Fibroblast of mammary gland (primary cell): ENCODE measurements around the gene KCNMA1.
A peak's percentile ranks its signal among the peaks of the same experiment; 100 is the strongest.

ENCODE experiments used
- DNase-seq: peaks from one replicate; pipeline ENCODE4 v3.0.0-alpha.2; 2010; ENCODE audit warnings: low read depth
- H3K4me3 ChIP-seq: 2 replicates; pipeline ENCODE4 v1.5.1; 2011; ENCODE audit warnings: low read depth, mild to moderate bottlenecking, low read length, moderate library complexity; ENCODE audit not compliant: control insufficient read depth
- TF ChIP-seq, protein P1 (sequence below): conservative IDR thresholded peaks from 2 replicates; pipeline ENCODE4 v1.5.1; 2011; ENCODE audit warnings: low read depth, low read length, inconsistent platforms; ENCODE audit not compliant: control insufficient read depth, insufficient read depth

KCNMA1 gene

GRCh38 chr10:77606751-77607150 lies 30.9 kb downstream of the KCNMA1 start:
- DNase-seq, result no peak
- no peak overlapping the region for H3K4me3 ChIP-seq
- TF ChIP-seq, protein P1, sequence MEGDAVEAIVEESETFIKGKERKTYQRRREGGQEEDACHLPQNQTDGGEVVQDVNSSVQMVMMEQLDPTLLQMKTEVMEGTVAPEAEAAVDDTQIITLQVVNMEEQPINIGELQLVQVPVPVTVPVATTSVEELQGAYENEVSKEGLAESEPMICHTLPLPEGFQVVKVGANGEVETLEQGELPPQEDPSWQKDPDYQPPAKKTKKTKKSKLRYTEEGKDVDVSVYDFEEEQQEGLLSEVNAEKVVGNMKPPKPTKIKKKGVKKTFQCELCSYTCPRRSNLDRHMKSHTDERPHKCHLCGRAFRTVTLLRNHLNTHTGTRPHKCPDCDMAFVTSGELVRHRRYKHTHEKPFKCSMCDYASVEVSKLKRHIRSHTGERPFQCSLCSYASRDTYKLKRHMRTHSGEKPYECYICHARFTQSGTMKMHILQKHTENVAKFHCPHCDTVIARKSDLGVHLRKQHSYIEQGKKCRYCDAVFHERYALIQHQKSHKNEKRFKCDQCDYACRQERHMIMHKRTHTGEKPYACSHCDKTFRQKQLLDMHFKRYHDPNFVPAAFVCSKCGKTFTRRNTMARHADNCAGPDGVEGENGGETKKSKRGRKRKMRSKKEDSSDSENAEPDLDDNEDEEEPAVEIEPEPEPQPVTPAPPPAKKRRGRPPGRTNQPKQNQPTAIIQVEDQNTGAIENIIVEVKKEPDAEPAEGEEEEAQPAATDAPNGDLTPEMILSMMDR, result no peak

DNA sequence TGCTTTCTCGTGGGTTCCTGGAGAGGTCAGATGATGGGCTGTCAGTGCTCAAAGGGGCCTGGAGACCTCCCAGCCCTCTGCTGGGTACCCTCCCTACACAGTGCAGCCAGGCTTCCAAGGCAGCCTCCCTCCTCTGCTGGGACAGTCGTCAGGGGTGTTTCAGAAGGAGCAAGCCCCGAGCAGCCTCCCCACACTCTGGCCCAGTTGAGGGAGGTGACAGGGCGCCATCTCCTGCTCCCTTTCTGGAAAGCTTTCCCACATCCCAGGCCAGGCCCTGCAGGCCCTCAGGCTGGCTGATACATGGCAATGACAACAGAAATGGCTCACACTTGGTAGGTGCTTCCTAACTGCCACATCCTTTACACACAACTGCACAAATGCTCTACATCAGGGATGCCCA lies 32.1 kb downstream of the KCNMA1 start:
- no peak for DNase-seq
- TF ChIP-seq, protein P1, result peak; percentile 8
- H3K4me3 ChIP-seq, result no peak overlapping the region

- TF ChIP-seq, protein P1, result no peak
- no peak overlapping the region for H3K4me3 ChIP-seq
- no peak for DNase-seq
These were observed 32.7 kb downstream of the KCNMA1 start for GRCh38 chr10:77604941-77605351.

DNA sequence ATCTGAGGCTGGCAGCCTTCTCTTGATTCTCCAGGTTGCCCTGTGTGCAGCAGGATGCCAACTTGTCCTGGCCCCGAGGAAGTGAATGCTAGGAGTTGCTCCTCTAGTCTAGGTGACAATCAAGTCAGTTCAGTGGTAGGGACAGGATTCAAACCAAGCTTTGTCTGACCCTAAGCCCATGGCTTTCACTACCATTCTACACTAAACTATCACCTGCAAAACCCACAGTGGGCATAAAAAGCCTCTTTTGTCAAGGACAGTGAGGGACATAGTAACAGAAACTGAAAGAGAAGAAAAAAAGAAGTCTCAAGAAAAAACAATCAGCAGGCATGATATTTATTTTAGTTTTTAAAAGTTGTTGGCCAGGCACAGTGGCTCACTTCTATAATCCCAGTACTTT lies 33.5 kb downstream of the KCNMA1 start:
- TF ChIP-seq, protein P1, result no peak
- H3K4me3 ChIP-seq, result no peak overlapping the region
- DNase-seq, result no peak

- TF ChIP-seq, protein P1, result no peak
- DNase-seq, result no peak
- H3K4me3 ChIP-seq, result no peak overlapping the region
These were observed 34.1 kb downstream of the KCNMA1 start for GRCh38 chr10:77603534-77603927.

DNA sequence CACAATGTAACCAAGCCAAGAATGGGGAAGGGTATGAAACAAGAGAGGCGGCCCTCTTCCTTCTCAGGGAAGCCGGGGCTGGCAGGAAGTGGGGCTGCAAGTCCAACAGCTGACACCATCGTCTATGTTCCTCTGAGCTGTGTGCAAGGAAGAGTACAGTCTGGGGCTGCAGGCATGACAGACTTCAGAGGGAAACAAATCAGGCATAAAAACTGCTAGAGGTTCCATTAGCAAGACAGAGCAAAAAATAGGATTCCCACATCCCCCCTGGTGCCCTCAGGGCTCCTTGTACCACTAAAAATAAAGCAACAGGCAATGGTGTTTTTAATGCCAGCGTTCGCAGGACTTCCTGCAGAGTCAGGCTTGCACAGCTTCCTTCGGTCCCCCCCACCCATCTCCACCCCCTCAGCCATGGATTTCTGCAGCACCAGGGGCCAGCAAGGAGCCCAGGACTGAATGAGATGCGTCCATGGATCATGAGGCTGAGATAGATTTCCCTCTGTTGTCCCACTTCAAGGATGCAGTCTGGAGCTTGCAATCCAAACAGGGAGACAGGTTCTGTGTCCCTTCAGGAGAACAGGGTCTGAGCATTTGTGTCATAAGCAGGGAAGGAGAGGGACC lies 34.6 kb downstream of the KCNMA1 start:
- DNase-seq, result no peak
- TF ChIP-seq, protein P1, result no peak
- no peak overlapping the region for H3K4me3 ChIP-seq
